G401.6 (cell line): ENCODE data around the gene NBEAL2.
"Not testable (repeated sequence)": the region's sequence is repeated elsewhere in the genome, so short reads cannot be mapped to it uniquely, and the experiment has no call there.

Experiments
- FAIRE-seq: peaks from 2 replicates; lab custom pipeline; 2012; peaks lifted over from hg19 to GRCh38; lab: Jason Lieb, UNC

Gene NBEAL2

DNA sequence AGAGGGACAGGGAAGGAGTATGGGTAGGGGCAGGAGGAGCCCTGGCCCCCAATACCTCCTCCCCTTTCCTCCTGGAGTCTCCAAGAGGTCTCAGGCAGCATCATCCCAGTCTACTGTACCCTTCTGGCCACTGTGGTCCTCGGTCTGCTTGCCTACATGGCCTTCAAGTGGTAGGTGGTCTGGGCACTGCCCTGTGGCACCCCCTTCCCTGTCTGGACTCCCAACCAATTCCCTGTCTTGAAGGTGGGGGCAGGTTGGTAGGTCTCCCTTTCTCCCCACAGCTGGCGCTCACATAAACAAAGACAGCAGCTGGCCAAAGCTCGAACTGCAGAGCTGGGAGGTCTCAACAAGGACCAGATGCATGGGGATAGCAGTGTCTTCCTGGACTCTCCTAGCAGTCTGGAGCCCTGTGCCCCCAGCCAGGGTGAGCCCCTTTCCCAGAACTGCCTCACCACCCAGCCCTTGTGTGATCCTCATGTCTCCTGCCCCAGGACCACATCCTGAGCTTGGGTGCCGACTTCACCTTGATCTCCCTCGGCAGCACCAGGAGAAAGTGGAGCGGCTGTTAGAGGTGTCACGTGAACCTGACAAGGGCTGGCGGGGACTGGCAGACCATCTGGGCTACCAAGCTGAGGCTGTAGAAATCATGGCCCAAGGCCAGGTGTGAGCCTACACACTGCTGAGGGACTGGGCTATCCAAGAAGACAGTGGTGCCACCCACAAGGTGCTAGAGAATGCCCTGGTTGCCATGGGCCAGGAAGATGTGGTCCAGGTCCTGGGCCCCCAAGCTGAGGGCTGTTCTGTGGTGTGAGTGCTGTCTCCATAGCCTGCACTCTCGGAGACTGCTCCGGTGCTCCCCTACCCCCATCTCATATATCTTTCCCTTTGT lies 33.1 kb downstream of the NBEAL2 start:
- no peak for FAIRE-seq

DNA sequence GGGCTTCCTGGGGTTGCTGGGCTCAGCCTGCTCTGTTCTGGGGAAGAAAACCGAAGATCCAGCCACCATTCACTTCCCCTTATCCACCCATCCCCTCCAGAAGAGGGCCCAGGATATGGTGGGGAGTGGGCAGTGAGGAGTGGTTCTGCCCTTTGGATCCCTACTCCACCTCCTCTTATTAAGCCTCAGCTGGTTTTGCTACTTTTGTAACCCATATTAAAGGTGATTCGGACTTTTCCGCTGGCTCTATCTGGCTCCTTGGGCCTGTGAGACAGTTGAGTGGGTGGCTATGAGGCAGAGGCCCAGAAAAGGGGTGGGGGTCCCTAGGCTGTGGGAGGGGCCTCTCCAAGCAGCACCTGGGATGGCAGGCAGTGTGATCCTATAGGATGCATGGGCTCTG lies 33.8 kb downstream of the NBEAL2 start:
- FAIRE-seq: no peak

DNA sequence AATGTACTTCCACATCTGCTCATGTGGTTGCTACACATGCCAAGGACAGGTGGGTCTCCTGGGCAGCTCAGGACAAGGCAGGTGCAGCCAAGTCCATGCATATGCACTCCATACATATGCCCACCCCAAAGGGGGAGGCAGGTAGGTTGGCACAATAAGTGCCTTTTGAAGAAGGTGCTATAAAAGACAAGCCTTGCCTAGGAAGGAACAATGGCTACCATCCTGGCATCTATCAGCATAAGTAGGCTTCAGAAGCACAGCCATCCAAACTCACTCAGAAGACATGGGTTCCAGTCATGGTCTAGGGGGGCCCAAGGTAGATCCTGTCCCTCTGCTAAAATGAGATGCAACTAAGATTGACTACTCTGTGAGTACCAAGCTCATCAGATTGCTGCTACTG lies 34.6 kb downstream of the NBEAL2 start:
- no peak for FAIRE-seq

DNA sequence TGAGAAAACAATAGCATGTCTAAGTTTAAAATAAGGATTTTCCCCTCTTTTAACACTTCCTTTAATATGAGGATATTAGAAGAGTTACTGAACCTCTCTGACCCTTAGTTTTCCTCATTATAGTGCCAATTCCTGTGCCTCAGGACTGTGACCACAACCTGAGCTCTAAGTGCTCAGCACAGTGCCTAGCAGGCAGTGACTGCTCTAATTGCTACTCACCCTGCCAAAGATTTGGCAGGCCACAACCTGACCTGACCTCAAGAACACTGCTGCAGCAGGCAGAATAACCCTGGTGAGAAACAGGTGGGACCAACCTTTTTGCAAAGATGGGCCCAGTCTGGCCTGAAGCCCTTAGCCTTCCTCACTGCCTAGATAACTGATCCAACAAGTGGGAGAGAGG lies 35.7 kb downstream of the NBEAL2 start:
- FAIRE-seq: no peak

DNA sequence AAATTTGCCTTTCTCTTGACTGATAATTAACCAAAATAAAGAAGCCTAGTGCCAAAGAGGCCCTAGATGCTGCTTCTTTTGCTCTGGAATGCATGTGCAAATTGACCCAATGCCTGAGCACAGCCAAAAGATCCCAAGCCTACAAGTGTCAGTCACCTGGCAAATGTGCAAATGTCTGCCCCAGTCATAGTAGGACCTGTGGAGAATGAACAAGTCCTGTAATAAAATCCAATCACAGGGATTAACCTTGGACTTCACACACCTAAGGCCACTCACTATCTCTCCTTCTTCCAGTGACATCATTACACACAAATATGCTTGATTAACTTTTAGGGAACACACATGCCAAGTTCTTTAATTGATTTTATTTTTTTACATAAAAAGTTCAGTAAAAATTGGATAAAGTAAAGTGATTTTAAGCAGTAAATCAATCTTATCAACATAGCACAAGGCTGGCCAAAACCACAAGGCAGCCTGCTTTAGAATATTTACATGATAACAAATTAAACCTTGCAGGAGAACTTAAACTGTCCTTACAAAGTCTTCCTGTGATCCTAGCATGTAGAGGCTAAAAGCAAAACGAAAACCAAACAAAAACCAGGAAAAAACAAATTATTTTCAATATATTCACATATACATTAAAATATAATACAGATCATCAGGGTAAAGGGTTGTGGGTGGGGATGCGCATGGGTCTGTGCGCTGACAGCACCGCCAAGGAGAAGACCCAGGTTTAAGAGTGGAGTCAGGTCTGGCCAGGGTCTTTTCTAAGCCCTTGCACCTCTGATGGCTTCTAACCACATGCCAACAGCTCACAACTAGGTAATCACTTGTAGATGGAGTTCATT lies 36.8 kb downstream of the NBEAL2 start:
- FAIRE-seq: no peak

DNA sequence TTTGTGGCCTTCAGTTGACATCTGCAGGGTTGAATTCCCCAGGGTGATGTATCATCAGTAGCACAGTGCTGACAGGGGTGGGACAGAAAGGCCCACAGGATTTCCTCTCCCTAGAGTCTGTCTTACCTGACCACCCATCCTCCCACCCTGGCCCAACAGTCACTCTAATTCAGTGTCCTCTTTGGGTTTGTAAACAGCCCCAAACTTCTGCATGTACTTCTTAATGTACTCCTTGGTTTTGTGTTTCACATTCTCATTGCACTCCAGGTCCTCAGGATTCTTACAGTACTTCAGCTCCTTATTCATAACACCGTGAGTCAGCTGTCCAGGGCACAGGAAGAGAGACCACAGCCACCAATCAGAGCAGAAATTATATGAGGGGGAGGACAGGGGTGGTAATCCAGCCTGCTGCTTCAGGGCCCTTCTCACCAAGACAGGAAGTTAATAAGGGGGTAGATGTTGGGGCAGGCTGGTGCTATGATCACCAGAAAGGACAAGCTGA lies 37.5 kb downstream of the NBEAL2 start:
- no peak for FAIRE-seq

DNA sequence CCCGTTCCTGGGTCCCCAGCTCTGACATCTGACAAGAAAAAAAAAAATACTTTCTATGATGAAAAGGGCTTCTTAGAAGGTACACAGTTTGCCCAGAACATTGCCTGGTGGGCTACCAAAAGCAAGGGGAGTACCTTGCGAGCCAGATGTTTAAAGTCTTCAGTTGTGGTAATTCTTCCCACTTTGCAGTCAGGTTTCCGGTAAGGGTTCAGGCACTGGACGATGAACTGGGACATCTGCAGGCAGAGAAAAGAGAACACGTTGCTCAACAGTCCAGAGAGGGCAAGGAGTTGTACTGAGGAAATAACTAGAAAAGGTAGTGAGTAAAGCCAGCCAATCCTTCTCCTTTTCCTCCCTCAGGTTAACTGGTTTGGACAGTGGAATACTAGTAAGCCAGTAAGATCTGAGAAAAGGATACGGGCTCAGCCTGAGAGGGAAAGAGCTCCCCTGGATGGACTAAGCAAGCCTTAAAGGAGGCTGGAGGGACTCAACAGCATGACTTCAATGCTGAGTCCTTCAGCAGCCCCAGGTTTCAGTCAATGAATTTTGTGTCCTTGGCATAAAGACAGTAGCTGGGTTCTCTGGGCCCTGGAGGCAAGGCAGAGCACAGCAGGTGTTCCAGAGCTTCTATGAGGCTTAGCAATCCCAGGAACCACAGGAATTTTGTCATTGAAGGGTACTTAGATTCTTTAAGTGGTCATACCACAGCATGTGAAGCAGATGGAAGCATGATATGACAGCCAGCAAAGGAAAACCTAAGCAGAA lies 38.2 kb downstream of the NBEAL2 start:
- no peak for FAIRE-seq

DNA sequence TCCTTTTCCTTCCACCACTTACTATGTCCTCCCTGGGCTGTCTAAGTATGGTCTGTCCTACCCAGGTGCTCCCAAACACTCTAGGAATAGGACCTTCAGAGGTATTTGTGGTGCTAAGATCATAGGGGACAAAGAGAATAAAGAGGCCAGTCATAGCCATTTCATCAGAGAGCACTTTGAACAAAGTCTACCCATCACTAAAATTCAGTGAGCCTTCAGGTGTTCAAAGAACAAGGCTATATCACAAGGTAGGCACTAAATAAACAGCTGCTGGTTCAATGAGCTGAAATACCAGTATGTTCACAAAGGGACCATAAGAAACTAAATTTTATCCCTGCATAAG lies 38.8 kb downstream of the NBEAL2 start:
- no peak for FAIRE-seq

DNA sequence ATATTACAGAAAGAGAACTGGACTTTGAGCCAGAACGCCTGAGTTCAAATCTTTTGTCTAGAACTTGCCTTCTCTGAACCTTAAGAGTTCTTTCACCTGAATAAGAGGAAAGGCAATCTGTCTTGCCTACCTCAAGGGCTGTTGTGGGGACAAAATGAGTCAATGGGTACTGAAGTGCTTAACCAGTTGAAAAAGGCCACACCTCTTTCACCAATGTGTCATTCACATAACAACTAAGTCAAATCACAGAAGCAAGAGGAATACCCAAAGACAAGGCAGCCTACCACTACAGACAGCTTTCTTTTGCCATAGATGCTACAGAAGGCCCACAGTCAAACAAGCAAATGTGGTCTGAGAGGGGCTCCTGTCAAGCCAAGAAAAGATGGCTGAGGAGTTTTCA lies 39.7 kb downstream of the NBEAL2 start:
- no peak for FAIRE-seq

DNA sequence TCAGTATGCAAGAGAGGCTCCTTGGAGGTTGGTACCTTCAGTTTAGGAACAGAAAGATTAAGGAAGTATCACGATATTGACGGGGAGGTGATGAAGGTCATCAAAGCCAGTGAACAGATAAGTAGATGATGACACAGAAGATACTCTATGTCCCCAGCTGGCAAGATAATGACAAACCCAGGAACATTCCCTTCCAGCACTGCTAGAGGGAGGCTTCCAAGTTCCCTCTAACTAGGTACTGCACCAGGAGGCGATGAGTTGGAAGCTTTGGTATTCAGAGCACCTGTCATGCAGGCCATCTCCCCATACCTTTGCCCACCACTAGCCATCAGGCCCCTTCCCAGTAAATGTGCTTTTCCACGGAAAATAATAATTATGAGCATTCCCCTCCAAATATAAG lies 40.8 kb downstream of the NBEAL2 start:
- FAIRE-seq: no peak

DNA sequence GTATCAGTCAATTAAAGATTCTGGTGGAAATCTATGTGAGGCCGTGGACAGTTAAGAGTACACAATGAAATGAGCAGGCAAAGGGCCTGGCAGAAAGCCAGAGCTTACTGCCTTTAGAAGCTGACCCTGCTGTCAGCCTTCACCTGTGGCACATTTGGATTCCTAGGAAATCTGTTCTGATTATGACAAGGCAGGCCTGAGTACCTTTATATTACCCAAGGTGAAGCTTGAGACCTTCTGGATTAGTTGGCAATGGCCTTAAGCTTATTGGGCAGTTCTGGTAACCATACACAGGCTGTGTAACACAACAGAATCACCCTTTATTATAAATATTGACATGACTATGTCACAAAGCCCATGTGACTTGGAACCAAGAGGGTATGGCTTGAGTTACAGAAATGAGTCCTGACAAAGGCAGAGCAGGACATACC lies 43.2 kb downstream of the NBEAL2 start:
- no peak for FAIRE-seq

DNA sequence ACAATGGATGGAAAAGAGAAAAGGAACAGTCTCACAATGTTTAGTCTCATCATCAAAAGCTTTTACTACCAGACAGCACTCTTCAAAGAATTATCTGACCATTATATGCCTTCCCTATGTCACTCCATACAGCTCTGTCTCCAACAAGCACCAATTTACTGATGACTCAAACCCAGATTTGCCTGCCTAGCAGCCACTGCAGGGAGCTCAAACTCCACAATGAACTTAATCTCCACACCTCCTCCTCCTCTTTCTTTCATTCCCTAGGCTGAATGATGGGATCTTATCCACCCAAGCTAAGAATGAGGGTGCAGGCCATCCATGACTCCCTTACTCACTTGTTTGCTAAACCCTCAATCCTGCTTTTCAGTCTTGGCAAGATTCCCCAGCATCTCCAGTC lies 45.5 kb downstream of the NBEAL2 start:
- no peak for FAIRE-seq

DNA sequence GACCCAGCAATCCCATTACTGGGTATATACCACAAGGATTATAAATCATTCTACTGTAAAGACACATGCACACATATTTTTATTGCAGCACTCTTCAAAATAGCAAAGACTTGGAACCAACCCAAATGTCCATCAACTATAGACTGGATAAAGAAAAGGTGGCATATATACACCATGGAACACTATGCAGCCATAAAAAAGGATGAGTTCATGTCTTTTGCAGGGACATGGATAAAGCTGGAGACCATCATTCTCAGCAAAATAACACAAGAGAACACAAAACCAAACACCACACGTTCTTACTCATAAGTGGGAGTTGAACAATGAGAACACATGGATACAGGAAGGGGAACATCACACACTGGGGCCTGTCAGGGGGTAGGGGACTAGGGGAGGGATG lies 47.0 kb downstream of the NBEAL2 start:
- FAIRE-seq: not testable (repeated sequence)

DNA sequence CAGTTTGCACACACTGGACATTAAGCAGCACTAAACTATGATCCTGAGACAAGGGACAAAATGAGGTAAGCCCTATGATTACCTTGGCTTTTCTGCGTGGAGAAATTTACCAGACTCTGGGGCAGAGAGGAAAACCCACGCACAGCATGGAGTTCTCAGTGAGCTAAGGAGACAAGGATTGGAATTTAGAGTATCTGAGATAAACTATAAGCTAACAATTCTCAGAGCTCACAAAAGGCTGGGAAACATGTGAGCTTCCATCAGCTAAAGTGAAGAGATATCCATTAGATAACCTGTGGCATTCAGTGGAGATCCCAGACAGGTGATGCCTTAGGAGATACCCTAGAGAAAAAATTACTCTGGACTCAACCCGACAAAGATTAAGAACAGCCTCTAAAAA lies 48.7 kb downstream of the NBEAL2 start:
- FAIRE-seq: no peak

DNA sequence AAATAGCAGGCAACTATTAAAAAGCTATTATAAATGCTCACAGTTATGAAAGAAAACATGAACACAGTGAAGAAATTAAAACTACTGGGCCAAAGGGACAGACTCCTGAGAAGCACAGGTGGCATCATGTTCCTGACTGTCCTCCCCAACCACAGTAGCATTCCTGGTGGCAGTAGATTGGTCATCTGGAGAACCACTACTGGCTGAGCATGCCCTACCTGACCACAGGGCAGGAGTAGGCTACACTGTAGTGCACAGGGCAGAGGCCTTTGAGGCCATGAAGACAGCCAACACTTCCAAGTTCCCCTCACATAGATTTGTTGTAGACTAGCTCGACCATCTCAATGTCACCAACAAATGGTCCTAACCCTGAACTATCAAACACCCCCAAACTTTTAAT lies 49.2 kb downstream of the NBEAL2 start:
- FAIRE-seq: no peak

DNA sequence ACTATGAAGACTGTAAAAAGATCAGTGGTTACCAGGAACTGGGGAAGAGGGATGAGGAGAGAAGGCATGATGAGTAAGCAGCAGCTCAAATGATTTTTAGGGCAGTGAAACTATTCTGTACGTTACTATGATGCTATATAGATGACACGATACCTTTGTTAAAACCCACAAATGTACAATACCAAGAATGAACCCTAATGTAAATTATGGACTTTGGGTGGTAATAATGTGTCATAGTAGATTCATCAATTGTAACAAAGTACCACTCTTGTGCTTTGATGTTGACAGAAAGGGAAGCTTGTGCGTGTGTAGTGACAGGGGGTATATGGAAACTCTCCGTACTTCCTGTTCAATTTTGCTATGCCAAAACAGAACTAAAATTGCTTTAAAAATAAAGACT lies 51.6 kb downstream of the NBEAL2 start:
- FAIRE-seq: not testable (repeated sequence)

DNA sequence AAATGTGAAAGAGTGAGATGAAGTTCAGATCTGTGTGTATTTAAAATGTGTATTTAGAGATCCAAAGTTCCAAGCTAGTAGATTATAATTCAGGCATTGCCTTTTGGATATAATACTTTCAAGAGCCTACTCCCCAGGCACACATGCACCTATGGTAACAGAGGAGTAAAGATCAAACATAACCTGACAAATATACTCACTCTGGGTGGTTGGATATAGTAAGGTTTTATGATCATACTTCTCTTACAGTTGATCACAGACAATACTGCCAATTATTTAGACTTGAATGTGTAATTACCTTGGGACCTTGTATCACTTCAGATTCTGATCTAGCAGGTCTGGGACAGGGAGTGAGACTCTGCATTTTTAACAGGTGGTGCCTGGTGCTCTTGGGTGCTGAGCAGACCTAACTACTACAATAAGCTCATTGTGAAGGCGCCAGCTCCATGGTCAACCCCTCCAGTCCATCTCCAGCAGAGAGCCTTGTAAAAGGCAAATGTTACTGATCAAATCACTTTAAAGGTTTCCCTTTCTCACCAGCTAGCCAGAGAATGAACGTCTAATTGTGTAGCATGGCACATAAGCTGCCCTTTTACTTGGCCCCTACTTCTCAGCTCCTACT lies 55.5 kb downstream of the NBEAL2 start:
- FAIRE-seq: no peak

DNA sequence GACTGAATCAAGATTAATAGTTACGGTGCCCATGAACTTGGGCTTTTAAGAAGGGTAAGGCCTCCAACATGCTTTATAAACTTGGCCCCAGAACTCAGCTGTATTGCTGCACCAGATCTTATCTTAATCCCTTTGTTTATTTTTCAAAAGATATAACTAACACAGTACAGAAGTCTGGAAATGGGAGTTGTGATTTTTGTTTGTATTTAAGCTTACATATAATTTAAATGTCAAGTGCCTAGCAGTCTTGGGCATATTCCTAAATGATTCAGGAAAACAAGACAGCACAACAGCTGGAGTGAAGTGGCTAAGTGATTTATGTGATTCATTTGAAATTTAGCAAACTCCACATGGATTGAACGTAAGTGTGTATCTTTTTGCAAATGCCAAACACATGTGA lies 56.2 kb downstream of the NBEAL2 start:
- no peak for FAIRE-seq

DNA sequence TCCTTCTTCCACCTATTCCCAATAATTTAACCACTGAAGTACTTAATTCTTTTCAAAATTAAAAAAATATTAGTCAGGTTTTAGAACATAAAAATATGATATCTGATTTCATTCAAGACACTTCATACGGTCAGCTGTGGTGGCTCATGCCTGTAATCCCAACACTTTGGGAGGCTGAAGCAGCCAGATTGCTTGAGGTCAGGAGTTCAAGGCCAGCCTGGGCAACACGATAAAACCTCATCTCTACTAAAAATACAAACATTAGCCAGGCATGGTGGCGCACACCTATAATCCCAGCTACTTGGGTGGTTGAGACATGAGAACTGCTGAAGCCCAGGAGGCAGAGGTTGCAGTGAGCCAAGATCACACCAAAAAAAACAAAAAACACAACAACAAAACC lies 56.7 kb downstream of the NBEAL2 start:
- FAIRE-seq: no peak

DNA sequence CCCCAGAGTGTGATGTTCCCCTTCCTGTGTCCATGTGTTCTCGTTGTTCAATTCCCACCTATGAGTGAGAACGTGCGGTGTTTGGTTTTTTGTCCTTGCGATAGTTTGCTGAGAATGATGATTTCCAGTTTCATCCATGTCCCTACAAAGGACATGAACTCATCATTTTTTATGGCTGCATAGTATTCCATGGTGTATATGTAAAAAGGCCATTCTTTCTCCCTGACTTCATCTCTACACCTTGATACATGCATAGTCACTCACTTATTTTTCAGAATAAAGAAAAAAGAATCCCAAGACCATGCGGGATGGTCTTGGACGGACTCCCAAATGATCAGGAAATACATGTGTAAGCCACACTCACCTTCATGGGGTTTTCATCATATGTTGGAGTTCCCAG lies 57.8 kb downstream of the NBEAL2 start:
- not testable (repeated sequence) for FAIRE-seq

DNA sequence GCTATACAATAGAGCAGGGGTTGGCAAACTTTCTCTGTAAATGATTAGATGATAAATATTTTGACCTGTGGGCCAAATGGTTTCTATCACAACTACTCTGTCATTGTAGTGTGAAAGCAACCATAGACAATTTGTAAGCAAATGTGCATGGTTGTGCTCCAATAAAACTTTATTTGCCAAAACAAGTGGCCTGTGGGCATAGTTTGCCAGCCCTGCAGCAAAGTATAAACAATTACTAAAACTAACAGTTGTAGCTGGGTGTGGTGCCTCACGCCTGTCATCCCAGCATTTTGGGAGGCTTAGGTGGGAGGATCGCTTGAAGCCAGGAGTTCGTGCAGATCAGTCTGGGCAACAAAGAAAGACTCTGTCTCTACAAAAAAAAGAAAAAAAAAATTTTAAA lies 61.6 kb downstream of the NBEAL2 start:
- no peak for FAIRE-seq

DNA sequence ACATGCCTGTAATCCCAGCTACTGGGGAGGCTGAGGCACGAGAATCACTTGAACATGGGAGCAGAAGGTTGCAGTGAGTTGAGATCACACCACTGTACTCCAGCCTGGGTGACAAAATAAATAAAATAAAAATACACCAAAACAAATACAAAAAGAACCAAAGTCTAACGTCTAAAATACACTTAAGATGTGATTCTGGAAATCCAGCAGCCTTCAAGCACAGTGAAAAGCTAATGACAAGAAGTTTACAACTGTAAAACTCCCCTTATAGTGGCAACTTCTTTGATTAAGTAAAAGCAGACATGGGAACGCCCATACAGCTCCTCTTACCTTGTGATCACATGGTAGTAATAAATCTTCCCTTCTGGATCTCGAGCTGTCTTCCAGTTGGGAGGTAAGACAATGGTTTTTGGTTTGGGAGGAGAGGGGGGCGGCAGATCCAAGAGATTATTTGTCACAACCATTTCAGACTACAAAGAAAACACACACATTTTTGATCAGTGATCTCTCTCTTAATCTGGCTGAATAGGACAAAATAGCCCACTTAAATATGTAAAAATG lies 62.8 kb downstream of the NBEAL2 start:
- no peak for FAIRE-seq
